ENCODE measurements around the gene GPR108. TPM values are rescaled to one million over a fixed set of nuclear protein-coding genes. Genes with fewer than 3 reads are reported as not detected.

GPR108 gene
- total and polyA plus RNA-seq, 2 of the 13 experiments (the other 11 are each of a cell fraction or from before 2014, with no cell fraction given): 36.4 to 63.0 TPM

- peak; percentile 43 for TF ChIP-seq POLR2AphosphoS5 (IDR thresholded peaks at IDR 0.05; ENCODE audit: low read depth, low read length)
- TF ChIP-seq ZNF451 (CRISPR knock-in tag; IDR thresholded peaks at IDR 0.05): no peak
- peak in 1 of 2 experiments; percentile 11; a peak in 1 of 4 replicates for TF ChIP-seq EP300 (IDR thresholded peaks at IDR 0.05; ENCODE audit: low read depth in 2 of 2, low read length in 2 of 2)
- TF ChIP-seq EP300 (CRISPR knock-in tag; IDR thresholded peaks at IDR 0.05; ENCODE audit: borderline replicate concordance): no peak
- TF ChIP-seq AGO2 (optimal IDR thresholded peaks at IDR 0.05; ENCODE audit: low read depth, low read length): peak; percentile 89
- TF ChIP-seq ZNF432 (CRISPR knock-in tag; IDR thresholded peaks at IDR 0.05; ENCODE audit: borderline replicate concordance): no peak
- TF ChIP-seq ZFP36 (IDR thresholded peaks at IDR 0.05; ENCODE audit: borderline replicate concordance, low read depth, low read length, partially characterized antibody): peak; percentile 82
Measured at GRCh38 chr19:6712692-6713670, 24.4 kb downstream of the GPR108 start (continued).

- CTCF ChIA-PET (ENCODE audit: low intra/inter-chr PET ratio, low total read pairs): no interaction called here
- ATAC-seq (peak; percentile 13), DNase-seq (ENCODE audit: low spot score) (no peak), FAIRE-seq (no peak)
- BruUV-seq (replicated peaks): no TSS peak
- in situ Hi-C loops (cut with HindIII; ENCODE audit: extremely low pct_ligation_motif_present, low pct_unique_long_range_greater_than_20kb) (no loop called here), intact Hi-C loops (cut with micrococcal nuclease; ENCODE audit: unreplicated experiment) (no loop called here)
- Histone ChIP-seq H3K27ac (ENCODE audit: extremely low read length, insufficient read depth, low read length) (no peak overlapping the region), H4K20me1 (ENCODE audit: insufficient read depth, low read length) (peaks cover 82% of the 10 kb centered on the region), H3K79me2 (ENCODE audit: insufficient read depth, low read length) (peaks cover 2% of the 10 kb centered on the region), H3K36me3 (replicated peaks in 1 of 2; ENCODE audit: control insufficient read depth in 1 of 2, insufficient read depth in 2 of 2, low read length in 2 of 2) (peaks cover 32 to 76% of the 10 kb centered on the region in 2 experiments), H3K27me3 (ENCODE audit: control insufficient read depth in 1 of 2, insufficient read depth in 2 of 2, low read length in 2 of 2) (no peaks in the 10 kb centered on the region), H3K4me2 (ENCODE audit: low read depth, low read length) (no peak overlapping the region), H3K9me3 (ENCODE audit: low read length) (no peaks in the 10 kb centered on the region), H3K4me1 (ENCODE audit: insufficient read depth, low read length) (peaks cover 35% of the 10 kb centered on the region), H3K4me3 (replicated peaks in 1 of 3; ENCODE audit: insufficient read depth in 1 of 3, low read depth in 2 of 3, low read length in 3 of 3) (no peak overlapping the region), H2AFZ (ENCODE audit: low read length) (no peak overlapping the region), H3K9ac (ENCODE audit: insufficient read depth, low read depth, low read length) (no peak overlapping the region)
- POLR2A ChIA-PET: interaction anchor here (0.7 to 1.4 kb wide), 2 partner anchors 9 to 26 kb away, joined by 3 read pairs; partner anchors contain the start of gene GPR108
- WGBS (ENCODE audit: low lambda C conversion rate): 94% methylated on average over 6 of the region's 16 CpGs
- TF ChIP-seq GRHL1 (CRISPR knock-in tag; conservative IDR thresholded peaks at IDR 0.05): no peak
- TF ChIP-seq ATAD3A (CRISPR knock-in tag; IDR thresholded peaks at IDR 0.05): no peak
- no peak for TF ChIP-seq ZKSCAN1 (IDR thresholded peaks at IDR 0.05; ENCODE audit: low read length)
- TF ChIP-seq MYPOP (CRISPR knock-in tag; IDR thresholded peaks at IDR 0.05): no peak
- TF ChIP-seq CBX1 (IDR thresholded peaks at IDR 0.05; ENCODE audit: low read depth): no peak
- TF ChIP-seq ZNF615 (CRISPR knock-in tag; IDR thresholded peaks at IDR 0.05; ENCODE audit: borderline replicate concordance): no peak
- no peak for TF ChIP-seq MEIS2 (CRISPR knock-in tag; IDR thresholded peaks at IDR 0.05)
- no peak for TF ChIP-seq JUNB (CRISPR knock-in tag; IDR thresholded peaks at IDR 0.05; ENCODE audit: borderline replicate concordance)
- no peak for TF ChIP-seq ZNF772 (CRISPR knock-in tag; IDR thresholded peaks at IDR 0.05)
- no peak for TF ChIP-seq MXD4 (CRISPR knock-in tag; IDR thresholded peaks at IDR 0.05)
- no peak for TF ChIP-seq ZNF30 (CRISPR knock-in tag; IDR thresholded peaks at IDR 0.05)
- no peak for TF ChIP-seq MED13 (CRISPR knock-in tag; IDR thresholded peaks at IDR 0.05)
- TF ChIP-seq AGO2 (optimal IDR thresholded peaks at IDR 0.05; ENCODE audit: low read depth, low read length): peak; percentile 98
- TF ChIP-seq MAFF (IDR thresholded peaks at IDR 0.05; ENCODE audit: low read depth, low read length): no peak
- TF ChIP-seq ZNF768 (CRISPR knock-in tag; IDR thresholded peaks at IDR 0.05): peak; percentile 14; the same call in 1 of the 2 replicates
- TF ChIP-seq ZNF737 (CRISPR knock-in tag; IDR thresholded peaks at IDR 0.05; ENCODE audit: borderline replicate concordance): no peak
Measured at GRCh38 chr19:6712231-6712630, 25.1 kb downstream of the GPR108 start.
